K562 (cell line): Measurements from ENCODE around the gene PDGFD. TPM values are rescaled to one million over a fixed set of nuclear protein-coding genes. Genes with fewer than 3 reads are reported as not detected.

Experiments
- ATAC-seq: fragments of 200-7000 bp; cut with Tn5 transposase; 3 replicates; pipeline ENCODE4 v1.9.1; 2020; ENCODE audit warnings: moderate library complexity
- BruUV-seq: library from RNA; stranded (reverse); fragments of 400-500 nt; replicated peaks from 2 replicates; lab custom pipeline; 2021; lab: Mats Ljungman, UMichigan
- CTCF ChIA-PET: fragments of 300-600 bp; formaldehyde crosslinking; extraction: SDS; loops from one replicate; lab custom pipeline; 2021; ENCODE audit warnings: low intra/inter-chr PET ratio; lab: Yijun Ruan, JAX
- POLR2A ChIA-PET: fragments of 300-600, 350-650 bp; sonication (Branson Sonifier 250); formaldehyde crosslinking; extraction: SDS; loops from one replicate; lab custom pipeline; 2021; ENCODE audit warnings: antibody characterized with exemption, inconsistent platforms; lab: Yijun Ruan, JAX
- DNase-seq, 4 experiments: peaks; one replicate each; pipeline versions ENCODE4 v3.0.0 to v3.0.0-alpha.2; 2011 to 2018; ENCODE audit warnings: low spot score in 3 of 4, mixed read lengths in 3 of 4; ENCODE audit errors: extremely low read depth in 1 of 4
- FAIRE-seq: peaks from 2 replicates; lab custom pipeline; 2011; peaks lifted over from hg19 to GRCh38; lab: Jason Lieb, UNC
- H2AFZ ChIP-seq: 2 replicates; pipeline ENCODE4 v1.6.0; 2011; ENCODE audit warnings: low read depth, low read length, control low read depth, inconsistent platforms
- H3K27ac ChIP-seq: fragments of 200-600 bp; 3 replicates; pipeline ENCODE4 v1.8.0; 2011; ENCODE audit warnings: low read depth, mild to moderate bottlenecking, control low read depth, inconsistent platforms, low read length, moderate library complexity, mixed read lengths; ENCODE audit errors: extremely low read depth
- H3K27me3 ChIP-seq, 2 experiments: fragments of 300-600 bp in 1 of 2; 2 replicates in 1 of 2; 3 replicates in 1 of 2; pipeline versions ENCODE4 v1.6.0 to v1.8.0; 2011; ENCODE audit warnings: inconsistent platforms in 2 of 2, low read length in 2 of 2, mild to moderate bottlenecking in 1 of 2, mixed read lengths in 1 of 2, moderate library complexity in 1 of 2; ENCODE audit not compliant: control insufficient read depth in 2 of 2, insufficient read depth in 2 of 2
- H3K36me3 ChIP-seq: fragments of 300-600 bp; 3 replicates; pipeline ENCODE4 v1.8.0; 2011; ENCODE audit warnings: mild to moderate bottlenecking, low read length, inconsistent platforms; ENCODE audit not compliant: control insufficient read depth, insufficient read depth
- H3K4me1 ChIP-seq, 2 experiments: fragments of 200-600 bp in 1 of 2; replicated peaks in 1 of 2; 2 replicates in 1 of 2; 3 replicates in 1 of 2; pipeline versions ENCODE4 v1.5.1 to v1.8.0; 2011; ENCODE audit warnings: inconsistent platforms in 2 of 2, low read length in 2 of 2, mild to moderate bottlenecking in 1 of 2, mixed read lengths in 1 of 2, moderate library complexity in 1 of 2; ENCODE audit not compliant: control insufficient read depth in 2 of 2, insufficient read depth in 2 of 2
- H3K4me2 ChIP-seq: 2 replicates; pipeline ENCODE4 v1.6.1; 2011; ENCODE audit warnings: low read length, control low read depth, inconsistent platforms, mixed read lengths; ENCODE audit not compliant: insufficient read depth
- H3K4me3 ChIP-seq: fragments of 200-600 bp; sonication (generic), shearing (Covaris generic); 2 replicates; pipeline ENCODE4 v1.5.1; 2016; ENCODE audit warnings: control low read depth, inconsistent platforms
- H3K79me2 ChIP-seq: fragments of 200-600 bp; 3 replicates; pipeline ENCODE4 v1.8.0; 2011; ENCODE audit warnings: low read length, inconsistent platforms; ENCODE audit not compliant: control insufficient read depth, insufficient read depth
- H3K9ac ChIP-seq, 2 experiments: 2 replicates each; pipeline versions ENCODE4 v1.6.0 to v1.6.1; 2011; ENCODE audit warnings: low read depth in 2 of 2, low read length in 2 of 2, control low read depth in 1 of 2, inconsistent platforms in 1 of 2, mild to moderate bottlenecking in 1 of 2, mixed read lengths in 1 of 2; ENCODE audit not compliant: insufficient read depth in 1 of 2
- H3K9me1 ChIP-seq: one replicate; pipeline ENCODE4 v1.6.0; 2011; ENCODE audit warnings: inconsistent platforms, mild to moderate bottlenecking, low read length, moderate library complexity; ENCODE audit not compliant: control insufficient read depth, insufficient read depth
- H3K9me3 ChIP-seq: replicated peaks from 2 replicates; pipeline ENCODE4 v1.5.1; 2011; ENCODE audit warnings: low read depth, low read length, inconsistent platforms; ENCODE audit not compliant: control insufficient read depth, insufficient read depth
- H4K20me1 ChIP-seq: replicated peaks from 2 replicates; pipeline ENCODE4 v1.6.1; 2011; ENCODE audit warnings: low read length, inconsistent platforms, mixed read lengths; ENCODE audit not compliant: control insufficient read depth, insufficient read depth
- BMI1 ChIP-seq: fragments of 150-350 bp; IDR thresholded peaks from 2 replicates; pipeline ENCODE4 v1.6.1; 2014; ENCODE audit warnings: low read length
- CBX5 ChIP-seq: IDR thresholded peaks from 2 replicates; pipeline ENCODE4 v1.6.1; 2014; ENCODE audit warnings: low read depth, borderline replicate concordance
- ESRRA ChIP-seq: fragments of 450-650 bp; IDR thresholded peaks from 2 replicates; pipeline ENCODE4 v1.6.1; 2014; ENCODE audit warnings: low read depth, mild to moderate bottlenecking, moderate library complexity, borderline replicate concordance
- FUS ChIP-seq: fragments of 200-400 bp; formaldehyde crosslinking; optimal IDR thresholded peaks from 2 replicates; pipeline ENCODE3; 2017; ENCODE audit warnings: low read depth, low read length
- GTF2A2 ChIP-seq: IDR thresholded peaks from 2 replicates; pipeline ENCODE4 v1.6.1; 2016; ENCODE audit warnings: mild to moderate bottlenecking, missing genetic modification characterization, missing compliant biosample characterization
- HNRNPUL1 ChIP-seq: fragments of 200-400 bp; formaldehyde crosslinking; IDR thresholded peaks from 2 replicates; pipeline ENCODE4 v1.6.1; 2017; ENCODE audit warnings: low read length
- LEF1 ChIP-seq: fragments of 450-650 bp; IDR thresholded peaks from 2 replicates; pipeline ENCODE4 v1.6.1; 2016; ENCODE audit warnings: mild to moderate bottlenecking
- NCOA2 ChIP-seq, 2 experiments: fragments of 450-650 bp; IDR thresholded peaks; 2 replicates each; pipeline ENCODE4 v1.6.1; 2018; ENCODE audit warnings: mild to moderate bottlenecking in 2 of 2, moderate library complexity in 1 of 2; ENCODE audit not compliant: partially characterized antibody in 2 of 2
- NCOA4 ChIP-seq: fragments of 450-650 bp; IDR thresholded peaks from 2 replicates; pipeline ENCODE4 v1.6.1; 2018; ENCODE audit warnings: mild to moderate bottlenecking; ENCODE audit not compliant: partially characterized antibody
- NFXL1 ChIP-seq: fragments of 450-650 bp; formaldehyde crosslinking; IDR thresholded peaks from 2 replicates; pipeline ENCODE4 v1.4.0; 2021; ENCODE audit warnings: mild to moderate bottlenecking
- TFAM ChIP-seq: fragments of 250-450 bp; sonication (Bioruptor Pico); conservative IDR thresholded peaks from 2 replicates; pipeline ENCODE4 v1.5.0; 2021; ENCODE audit warnings: mild to moderate bottlenecking, moderate library complexity
- ZNF134 ChIP-seq: fragments of 250-450 bp; sonication (Bioruptor Pico); conservative IDR thresholded peaks from 2 replicates; pipeline ENCODE4 v1.4.0; 2020
- ZNF41 ChIP-seq: fragments of 250-450 bp; sonication (Bioruptor Pico); conservative IDR thresholded peaks from 2 replicates; pipeline ENCODE4 v1.4.0; 2020; ENCODE audit warnings: mild to moderate bottlenecking
- ZSCAN32 ChIP-seq: fragments of 450-650 bp; formaldehyde crosslinking; IDR thresholded peaks from 2 replicates; pipeline ENCODE4 v1.4.0; 2020; ENCODE audit warnings: mild to moderate bottlenecking, moderate library complexity
- ZZZ3 ChIP-seq: fragments of 450-650 bp; IDR thresholded peaks from 2 replicates; pipeline ENCODE4 v1.6.1; 2016; ENCODE audit warnings: antibody characterized with exemption, mild to moderate bottlenecking, moderate library complexity
- WGBS: fragments of 100-300 bp; shearing (Covaris generic); methylation state at CpG from one replicate; pipeline ENCODE4 v1.1.6; 2016; ENCODE audit warnings: low coverage, mixed read lengths; ENCODE audit not compliant: insufficient coverage; ENCODE audit errors: missing lambda C conversion rate; 5-methylcytosine and 5-hydroxymethylcytosine counted together
- in situ Hi-C: fragments of 300-500 bp; cut with MboI; formaldehyde crosslinking; loops from 4 replicates; pipeline ENCODE4 v1.15.0; 2018; ENCODE audit warnings: inconsistent platforms, mixed read lengths
- intact Hi-C: fragments of 100-400 bp; cut with micrococcal nuclease; formaldehyde crosslinking; loops from 2 replicates; pipeline ENCODE4 v1.14.2; 2022
- polyA plus RNA-seq, 8 experiments: library from polyadenylated mRNA; depleted of rRNA in 4 of 8; stranded (reverse) in 5 of 8; unstranded in 3 of 8; fragments of >200 nt; fragmentation: Nextera tagmentation in 2 of 8; fragmentation: Illumina TruSeq in 1 of 8; extraction: Ambion mirVana in 2 of 8; extraction: Trizol in 1 of 8; gene quantifications; 2 replicates each; pipeline versions ENCODE4 v1.2.1 to v1.2.3, GENCODE V29; 2011 to 2014; ENCODE audit warnings: inconsistent platforms in 1 of 8, missing spikeins in 1 of 8
- total RNA-seq, 7 experiments: library from RNA; depleted of rRNA in 6 of 7; stranded (reverse); fragments of >200 nt in 6 of 7; fragmentation: Illumina TruSeq in 2 of 7; extraction: Trizol in 2 of 7; gene quantifications; 2 replicates each; pipeline versions ENCODE4 v1.2.1 to v1.2.3, GENCODE V29; 2011 to 2021; ENCODE audit warnings: low replicate concordance in 1 of 7
- TF ChIP-seq, protein P1 (sequence below), 2 experiments: fragments of 450-650 bp in 1 of 2; sonication (generic) in 1 of 2; formaldehyde crosslinking in 1 of 2; IDR thresholded peaks in 1 of 2; conservative IDR thresholded peaks in 1 of 2; 2 replicates each; pipeline versions ENCODE4 v1.6.1 to v1.8.1; 2016 to 2023; ENCODE audit warnings: mild to moderate bottlenecking in 2 of 2, moderate library complexity in 2 of 2, inconsistent platforms in 1 of 2, missing genetic modification reagents in 1 of 2
- TF ChIP-seq, protein P2 (sequence below): sonication (generic); formaldehyde crosslinking; IDR thresholded peaks from 2 replicates; pipeline ENCODE4 v1.8.1; 2023; ENCODE audit warnings: mild to moderate bottlenecking, missing genetic modification reagents

Gene PDGFD
- total and polyA plus RNA-seq, 9 of the 15 experiments (the other 6 are each of a cell fraction or from before 2014, with no cell fraction given) = 0.11 TPM; not detected in 8

DNA sequence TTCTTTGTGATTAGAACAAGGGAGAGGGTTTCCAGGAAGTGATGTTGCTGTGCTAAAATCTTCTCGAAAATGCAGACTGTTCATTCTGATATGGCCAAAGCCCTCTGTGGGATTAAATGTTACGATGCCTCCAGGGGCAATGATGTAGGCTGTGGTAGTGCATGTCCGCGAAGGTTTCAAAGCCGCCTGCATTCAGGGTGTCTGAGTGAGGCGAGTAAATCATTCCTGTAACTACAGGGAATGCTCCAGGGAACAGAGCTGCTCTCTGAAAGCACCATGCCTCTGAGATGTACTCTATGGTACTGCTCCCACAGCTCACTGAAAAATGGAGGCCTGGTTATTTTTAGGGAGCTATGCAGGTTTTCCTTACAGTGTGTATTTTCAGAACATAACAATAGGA is 21.2 kb downstream of the PDGFD start:
- intact Hi-C loops = no loop called here
- Histone ChIP-seq H3K9ac (no peak overlapping the region), H3K4me2 (no peak overlapping the region), H3K4me3 (no peak overlapping the region), H4K20me1 (no peaks in the 10 kb centered on the region), H3K9me1 (no peaks in the 10 kb centered on the region), H3K27me3 (no peaks in the 10 kb centered on the region)
- in situ Hi-C loops = no loop called here
- no peak for FAIRE-seq
- BruUV-seq = no TSS peak
- POLR2A ChIA-PET = no interaction called here
- no peak for TF ChIP-seq ZNF134 (CRISPR knock-in tag)
- no peak for TF ChIP-seq NFXL1 (CRISPR knock-in tag)
- TF ChIP-seq, all 486 proteins: peak for 0
- no peaks in the 10 kb centered on the region for H3K4me1 ChIP-seq
- ATAC-seq (no peak), DNase-seq (no peak)
- CTCF ChIA-PET = no interaction called here
- no peaks in the 10 kb centered on the region for H3K79me2 ChIP-seq
- 0% methylated on average over 6 of the region's 6 CpGs for WGBS
- no peak overlapping the region for H3K27ac ChIP-seq
- no peak overlapping the region for H2AFZ ChIP-seq
- no peaks in the 10 kb centered on the region for H3K36me3 ChIP-seq
- H3K9me3 ChIP-seq = no peaks in the 10 kb centered on the region

DNA sequence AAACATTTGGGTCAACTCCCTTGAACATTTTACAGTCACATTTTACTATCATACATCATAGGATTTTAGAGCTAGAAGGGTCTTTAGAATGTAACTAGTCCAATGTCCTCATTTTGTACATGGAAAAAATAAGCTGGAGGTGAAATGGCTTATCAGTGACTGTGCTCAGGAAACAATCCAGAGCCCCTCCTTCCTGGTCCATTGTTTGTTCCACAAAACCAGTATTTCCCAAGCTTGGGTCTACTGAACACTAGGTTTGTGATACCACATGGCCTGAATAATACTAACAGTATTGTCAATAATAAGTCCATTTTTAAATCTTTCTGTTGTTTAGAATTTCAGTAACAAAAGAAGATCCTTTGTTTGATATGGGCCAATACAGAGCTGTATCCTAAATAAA is 27.1 kb downstream of the PDGFD start:
- Histone ChIP-seq H4K20me1 (no peaks in the 10 kb centered on the region), H3K27me3 (no peaks in the 10 kb centered on the region), H3K9ac (no peak overlapping the region), H3K9me1 (no peaks in the 10 kb centered on the region), H3K79me2 (no peaks in the 10 kb centered on the region), H3K36me3 (no peaks in the 10 kb centered on the region), H3K27ac (no peak overlapping the region), H2AFZ (no peak overlapping the region), H3K9me3 (no peaks in the 10 kb centered on the region), H3K4me3 (no peak overlapping the region), H3K4me2 (no peak overlapping the region), H3K4me1 (no peaks in the 10 kb centered on the region)
- ChIA-PET CTCF (no interaction called here), POLR2A (no interaction called here)
- in situ Hi-C loops = no loop called here
- FAIRE-seq = no peak
- no peak for DNase-seq
- no TSS peak for BruUV-seq
- no peak for ATAC-seq
- intact Hi-C loops = no loop called here
- TF ChIP-seq ZZZ3 (no peak), FUS (no peak), NCOA2 (IDR thresholded peaks at IDR 0.05; ENCODE audit: partially characterized antibody in 2 of 2) (no peak), LEF1 (no peak), ESRRA (no peak), GTF2A2 (tag) (no peak), TFAM (no peak), NCOA4 (no peak), CBX5 (no peak), HNRNPUL1 (no peak), BMI1 (no peak), ZSCAN32 (CRISPR knock-in tag) (no peak), ZNF41 (no peak)
- TF ChIP-seq, protein P1, sequence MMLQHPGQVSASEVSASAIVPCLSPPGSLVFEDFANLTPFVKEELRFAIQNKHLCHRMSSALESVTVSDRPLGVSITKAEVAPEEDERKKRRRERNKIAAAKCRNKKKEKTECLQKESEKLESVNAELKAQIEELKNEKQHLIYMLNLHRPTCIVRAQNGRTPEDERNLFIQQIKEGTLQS (IDR thresholded peaks at IDR 0.05) = no peak
- TF ChIP-seq, protein P1 (CRISPR knock-in tag; conservative IDR thresholded peaks at IDR 0.05) = no peak
- TF ChIP-seq, protein P2, sequence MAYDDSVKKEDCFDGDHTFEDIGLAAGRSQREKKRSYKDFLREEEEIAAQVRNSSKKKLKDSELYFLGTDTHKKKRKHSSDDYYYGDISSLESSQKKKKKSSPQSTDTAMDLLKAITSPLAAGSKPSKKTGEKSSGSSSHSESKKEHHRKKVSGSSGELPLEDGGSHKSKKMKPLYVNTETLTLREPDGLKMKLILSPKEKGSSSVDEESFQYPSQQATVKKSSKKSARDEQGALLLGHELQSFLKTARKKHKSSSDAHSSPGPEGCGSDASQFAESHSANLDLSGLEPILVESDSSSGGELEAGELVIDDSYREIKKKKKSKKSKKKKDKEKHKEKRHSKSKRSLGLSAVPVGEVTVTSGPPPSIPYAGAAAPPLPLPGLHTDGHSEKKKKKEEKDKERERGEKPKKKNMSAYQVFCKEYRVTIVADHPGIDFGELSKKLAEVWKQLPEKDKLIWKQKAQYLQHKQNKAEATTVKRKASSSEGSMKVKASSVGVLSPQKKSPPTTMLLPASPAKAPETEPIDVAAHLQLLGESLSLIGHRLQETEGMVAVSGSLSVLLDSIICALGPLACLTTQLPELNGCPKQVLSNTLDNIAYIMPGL (CRISPR knock-in tag) = no peak
